Measurements from ENCODE around the gene BCL2.

The BCL2 gene

GRCh38 chr18:63307551-63308200 lies 11.9 kb downstream of the BCL2 start:
- DNase-seq: no peak

GRCh38 chr18:63306819-63307550 lies 12.6 kb downstream of the BCL2 start:
- DNase-seq: no peak

GRCh38 chr18:63306249-63306648 lies 13.3 kb downstream of the BCL2 start:
- no peak for DNase-seq

- no peak for DNase-seq
Measured at GRCh38 chr18:63303547-63303946, 16.0 kb downstream of the BCL2 start.

- no peak for DNase-seq
Measured at GRCh38 chr18:63302636-63303405, 16.7 kb downstream of the BCL2 start.

- DNase-seq: no peak
Measured at GRCh38 chr18:63302220-63302619, 17.3 kb downstream of the BCL2 start.

GRCh38 chr18:63301434-63301833 lies 18.1 kb downstream of the BCL2 start:
- DNase-seq: no peak

GRCh38 chr18:63299837-63300745 lies 19.5 kb downstream of the BCL2 start:
- no peak for DNase-seq

- no peak for DNase-seq
Measured at GRCh38 chr18:63298400-63299365, 20.9 kb downstream of the BCL2 start.

- no peak for DNase-seq
Measured at GRCh38 chr18:63297687-63298399, 21.7 kb downstream of the BCL2 start.

GRCh38 chr18:63293935-63294334 lies 25.6 kb downstream of the BCL2 start:
- no peak for DNase-seq

GRCh38 chr18:63292831-63293683 lies 26.5 kb downstream of the BCL2 start:
- DNase-seq: no peak

- no peak for DNase-seq
Measured at GRCh38 chr18:63291278-63291677, 28.3 kb downstream of the BCL2 start.

GRCh38 chr18:63290821-63291200 lies 28.8 kb downstream of the BCL2 start:
- no peak for DNase-seq

GRCh38 chr18:63290166-63290820 lies 29.3 kb downstream of the BCL2 start:
- no peak for DNase-seq

GRCh38 chr18:63288311-63288710 lies 31.3 kb downstream of the BCL2 start:
- DNase-seq: no peak

GRCh38 chr18:63287691-63288220 lies 31.8 kb downstream of the BCL2 start:
- no peak for DNase-seq

GRCh38 chr18:63286926-63287325 lies 32.6 kb downstream of the BCL2 start:
- no peak for DNase-seq
